Measurements from ENCODE around the gene TRIM46. TPM values are rescaled to one million over a fixed set of nuclear protein-coding genes. Genes with fewer than 3 reads are reported as not detected.
"Not testable (repeated sequence)": the region's sequence is repeated elsewhere in the genome, so short reads cannot be mapped to it uniquely, and the experiment has no call there.

Gene TRIM46
- total RNA-seq, 1 experiment from 2014 or later, result 4.1 TPM

DNA sequence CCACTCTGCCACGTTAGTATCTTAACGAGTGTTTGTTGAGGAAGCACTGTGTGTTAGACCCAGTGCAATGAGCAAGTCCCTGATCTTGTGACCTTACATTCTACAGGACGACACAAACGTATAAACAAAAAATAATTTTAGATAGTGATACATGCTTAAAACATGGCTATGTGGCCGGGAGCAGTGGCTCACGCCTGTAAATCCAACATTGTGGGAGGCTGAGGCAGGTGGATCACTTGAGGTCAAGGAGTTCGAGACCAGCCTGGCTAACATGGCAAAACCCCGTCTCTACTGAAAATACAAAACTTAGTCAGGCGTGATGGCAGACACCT, 54.4 kb downstream of the TRIM46 start:
- Histone ChIP-seq H3K27me3 (ENCODE audit: low read length) (no peaks in the 10 kb centered on the region), H3K36me3 (ENCODE audit: low read depth, low read length) (no peaks in the 10 kb centered on the region), H3K4me1 (ENCODE audit: insufficient read depth, low read length) (peaks cover 43% of the 10 kb centered on the region), H3F3A (ENCODE audit: low read length, unreplicated experiment) (no peaks in the 10 kb centered on the region), H3K27ac (ENCODE audit: low read length) (peak overlapping the region; percentile 33), H3K9me3 (ENCODE audit: low read length) (no peaks in the 10 kb centered on the region), H2AFZ (ENCODE audit: low read length) (peak overlapping the region; percentile 89), H3K9me2 (replicated peaks; ENCODE audit: low read length) (no peaks in the 10 kb centered on the region), H3K9ac (ENCODE audit: low read length) (peak overlapping the region; percentile 77), H4K20me1 (ENCODE audit: low read length) (no peaks in the 10 kb centered on the region), H3K4me2 (ENCODE audit: low read length) (peak overlapping the region; percentile 82), H3K4me3 (ENCODE audit: low read length) (peak overlapping the region; percentile 76; the same call in 1 of the 2 replicates), H3K79me2 (ENCODE audit: low read length) (peaks cover 25% of the 10 kb centered on the region)
- DNase-seq (no peak), ATAC-seq (no peak)
- ChIA-PET POLR2A (ENCODE audit: unreplicated experiment) (interaction anchor here (0.6 kb wide), 1 partner anchor 1508 kb away, joined by 3 read pairs; no protein-coding TSS in a partner anchor), CTCF (interaction anchor here (2.0 kb wide), 1 partner anchor 55 kb away, joined by 7 read pairs; the partner anchor contains the start of gene KRTCAP2)
- intact Hi-C loops (cut with micrococcal nuclease), result loop anchor here (5.0 kb wide), 1 partner anchor 36 kb away; no protein-coding TSS in a partner anchor
- no TSS peak for BruUV-seq (replicated peaks)
- TF ChIP-seq EZH2 (IDR thresholded peaks at IDR 0.05; ENCODE audit: low read length, unreplicated experiment) (no peak), EZH2phosphoT487 (IDR thresholded peaks at IDR 0.05; ENCODE audit: borderline replicate concordance, low read length) (no peak)
- TF ChIP-seq, protein P1, sequence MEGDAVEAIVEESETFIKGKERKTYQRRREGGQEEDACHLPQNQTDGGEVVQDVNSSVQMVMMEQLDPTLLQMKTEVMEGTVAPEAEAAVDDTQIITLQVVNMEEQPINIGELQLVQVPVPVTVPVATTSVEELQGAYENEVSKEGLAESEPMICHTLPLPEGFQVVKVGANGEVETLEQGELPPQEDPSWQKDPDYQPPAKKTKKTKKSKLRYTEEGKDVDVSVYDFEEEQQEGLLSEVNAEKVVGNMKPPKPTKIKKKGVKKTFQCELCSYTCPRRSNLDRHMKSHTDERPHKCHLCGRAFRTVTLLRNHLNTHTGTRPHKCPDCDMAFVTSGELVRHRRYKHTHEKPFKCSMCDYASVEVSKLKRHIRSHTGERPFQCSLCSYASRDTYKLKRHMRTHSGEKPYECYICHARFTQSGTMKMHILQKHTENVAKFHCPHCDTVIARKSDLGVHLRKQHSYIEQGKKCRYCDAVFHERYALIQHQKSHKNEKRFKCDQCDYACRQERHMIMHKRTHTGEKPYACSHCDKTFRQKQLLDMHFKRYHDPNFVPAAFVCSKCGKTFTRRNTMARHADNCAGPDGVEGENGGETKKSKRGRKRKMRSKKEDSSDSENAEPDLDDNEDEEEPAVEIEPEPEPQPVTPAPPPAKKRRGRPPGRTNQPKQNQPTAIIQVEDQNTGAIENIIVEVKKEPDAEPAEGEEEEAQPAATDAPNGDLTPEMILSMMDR (conservative IDR thresholded peaks at IDR 0.05; ENCODE audit: low read depth, low read length), result no peak

DNA sequence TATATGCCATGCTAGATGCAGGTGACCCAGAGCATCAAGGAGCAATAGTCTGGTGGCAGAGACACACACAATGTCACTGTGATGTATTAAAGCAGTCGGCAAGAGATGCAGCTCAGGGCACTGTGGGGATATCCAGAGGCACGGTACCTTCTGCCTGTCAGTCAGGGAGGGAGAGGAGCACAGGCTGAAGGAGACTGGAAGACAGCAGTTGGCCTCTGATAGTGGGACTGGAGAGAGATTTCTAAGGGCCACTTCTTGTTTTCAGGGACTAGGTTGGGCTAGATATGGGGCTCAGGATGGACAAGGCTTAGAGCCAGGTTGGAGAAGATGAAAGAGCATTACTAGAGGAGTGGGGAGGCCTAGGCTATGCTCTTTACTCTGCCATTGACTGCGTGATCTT, 57.7 kb downstream of the TRIM46 start:
- H3K27ac ChIP-seq (ENCODE audit: low read length); H3K36me3 ChIP-seq (ENCODE audit: low read depth, low read length); H3K79me2 ChIP-seq (ENCODE audit: low read length); H3K9me3 ChIP-seq (ENCODE audit: low read length); CTCF ChIA-PET; H3K4me2 ChIP-seq (ENCODE audit: low read length); H3K4me3 ChIP-seq (ENCODE audit: low read length); ATAC-seq; H3F3A ChIP-seq (ENCODE audit: low read length, unreplicated experiment); DNase-seq; H3K9me2 ChIP-seq (replicated peaks; ENCODE audit: low read length); H4K20me1 ChIP-seq (ENCODE audit: low read length); BruUV-seq (replicated peaks); H2AFZ ChIP-seq (ENCODE audit: low read length); H3K9ac ChIP-seq (ENCODE audit: low read length); intact Hi-C loops (cut with micrococcal nuclease); POLR2A ChIA-PET (ENCODE audit: unreplicated experiment); H3K27me3 ChIP-seq (ENCODE audit: low read length): not testable (repeated sequence)
- H3K4me1 ChIP-seq (ENCODE audit: insufficient read depth, low read length), result peaks cover 12% of the 10 kb centered on the region; the same call in 1 of the 2 replicates

DNA sequence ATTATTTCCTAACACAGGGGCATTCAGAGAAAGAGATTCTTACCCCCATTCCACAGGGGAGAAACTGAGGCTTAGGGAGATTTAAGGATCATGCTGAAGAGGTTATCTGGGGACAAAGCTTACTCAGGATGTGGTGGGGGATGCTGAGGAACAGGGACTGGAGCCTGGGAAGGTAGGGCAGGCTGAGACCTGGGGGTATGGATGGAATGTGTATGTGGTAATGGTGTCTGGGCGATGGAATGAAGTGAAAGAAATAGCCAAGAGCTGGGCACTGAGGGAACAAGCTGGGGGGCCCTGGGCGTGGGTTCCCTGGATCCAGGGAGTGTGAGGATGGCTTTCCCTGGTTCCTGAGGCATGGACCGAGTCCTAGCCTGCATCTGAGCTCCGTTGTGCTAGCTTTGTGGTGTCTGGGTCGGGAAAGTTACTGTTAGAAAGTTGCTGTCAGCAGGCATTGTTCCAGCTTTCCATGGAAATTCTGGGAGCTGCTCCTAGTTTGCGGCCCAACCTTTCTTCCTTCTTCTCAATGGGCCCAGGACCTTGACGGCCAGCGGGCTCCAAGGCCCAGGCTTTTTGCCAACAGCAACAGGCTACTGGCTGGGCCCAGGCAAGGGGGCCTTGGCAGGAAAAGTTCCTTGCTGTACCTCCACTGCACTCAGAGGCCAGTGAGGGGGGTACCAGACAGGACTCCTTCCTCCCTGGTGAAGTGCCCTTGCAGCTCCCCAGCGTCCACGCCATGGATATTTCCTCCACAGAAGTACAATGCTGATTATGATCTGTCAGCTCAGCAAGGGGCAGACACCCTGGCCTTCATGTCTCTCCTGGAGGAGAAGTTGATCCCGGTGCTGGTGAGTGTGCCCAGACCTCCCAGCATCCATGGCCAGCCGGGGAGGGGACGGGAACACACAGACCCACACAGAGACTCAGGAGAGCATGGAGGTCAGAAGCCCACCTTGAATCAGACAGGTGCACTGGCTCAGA, 58.6 kb downstream of the TRIM46 start:
- POLR2A ChIA-PET (ENCODE audit: unreplicated experiment), result not testable (repeated sequence)

DNA sequence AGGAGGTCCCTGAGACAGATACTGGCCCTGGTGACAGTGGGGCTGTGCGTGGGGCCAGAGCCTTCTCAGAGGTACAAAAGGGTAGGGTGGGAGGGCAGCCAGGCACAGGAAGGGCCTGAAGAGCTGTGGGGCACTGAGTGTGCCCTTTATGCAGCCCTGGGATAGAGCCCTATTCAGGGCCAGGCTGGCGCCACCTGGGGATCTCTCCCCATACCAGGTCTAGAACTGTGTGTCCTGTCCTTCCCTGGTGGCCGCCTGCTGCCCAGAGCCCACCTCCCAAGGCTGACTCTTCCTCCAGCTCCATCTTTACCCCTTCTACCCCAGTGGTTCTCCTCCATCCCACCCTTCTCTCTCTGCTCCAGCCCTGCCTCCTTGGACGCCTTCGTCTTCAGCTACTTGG, 59.9 kb downstream of the TRIM46 start:
- H3K27me3 ChIP-seq (ENCODE audit: low read length); H2AFZ ChIP-seq (ENCODE audit: low read length); H3K9ac ChIP-seq (ENCODE audit: low read length); H3K4me1 ChIP-seq (ENCODE audit: insufficient read depth, low read length); H3K79me2 ChIP-seq (ENCODE audit: low read length); CTCF ChIA-PET; BruUV-seq (replicated peaks); H3K4me2 ChIP-seq (ENCODE audit: low read length); H3K4me3 ChIP-seq (ENCODE audit: low read length); POLR2A ChIA-PET (ENCODE audit: unreplicated experiment); H3K27ac ChIP-seq (ENCODE audit: low read length); DNase-seq; H3K36me3 ChIP-seq (ENCODE audit: low read depth, low read length); H3F3A ChIP-seq (ENCODE audit: low read length, unreplicated experiment); H3K9me3 ChIP-seq (ENCODE audit: low read length); H4K20me1 ChIP-seq (ENCODE audit: low read length); H3K9me2 ChIP-seq (replicated peaks; ENCODE audit: low read length); intact Hi-C loops (cut with micrococcal nuclease): not testable (repeated sequence)
- ATAC-seq, result peak; percentile 32; the same call in 1 of the 2 replicates

More for the DNA sequence above, 58.6 kb downstream of the TRIM46 start:
- H3K4me2 ChIP-seq (ENCODE audit: low read length); H3K9me2 ChIP-seq (replicated peaks; ENCODE audit: low read length); H3K27me3 ChIP-seq (ENCODE audit: low read length); ATAC-seq; H3K36me3 ChIP-seq (ENCODE audit: low read depth, low read length); H3K79me2 ChIP-seq (ENCODE audit: low read length); H4K20me1 ChIP-seq (ENCODE audit: low read length); DNase-seq; H3K9ac ChIP-seq (ENCODE audit: low read length); intact Hi-C loops (cut with micrococcal nuclease); CTCF ChIA-PET; H3F3A ChIP-seq (ENCODE audit: low read length, unreplicated experiment); BruUV-seq (replicated peaks); H3K9me3 ChIP-seq (ENCODE audit: low read length); H3K27ac ChIP-seq (ENCODE audit: low read length); H2AFZ ChIP-seq (ENCODE audit: low read length); H3K4me3 ChIP-seq (ENCODE audit: low read length): not testable (repeated sequence)
- peaks cover 11% of the 10 kb centered on the region; the same call in 1 of the 2 replicates for H3K4me1 ChIP-seq (ENCODE audit: insufficient read depth, low read length)

Measured in PC-3 (cell line).